Spleen (tissue), 7 donors: ENCODE data around the gene SLC27A1.

Source experiments
- CTCF ChIP-seq, 11 experiments: fragments of 200-600 bp in 7 of 11; fragments of 450-650 bp in 4 of 11; sonication (generic) in 4 of 11; IDR thresholded peaks in 8 of 11; conservative IDR thresholded peaks in 3 of 11; 1 replicate in 7 of 11; 2 replicates in 4 of 11; pipeline versions ENCODE4 v1.4.0 to v1.8.0; 2016 to 2021; ENCODE audit warnings: antibody characterized with exemption in 11 of 11, inconsistent platforms in 4 of 11, mild to moderate bottlenecking in 1 of 11
- POLR2AphosphoS5 ChIP-seq, 3 donors: sonication (generic); formaldehyde crosslinking; IDR thresholded peaks; one replicate each; pipeline ENCODE4 v1.5.1; 2017; ENCODE audit warnings: antibody characterized with exemption in 3 of 3
- donor health status: DM: no; HTN: no; CAD: no; lungs with moderate emphysema.
- donor health status: DM: no; HTN: no; CAD: no.
- donor health status: DM: no; HTN: no; CAD: no.

GRCh38 chr19:17541184-17541759 lies 70.9 kb downstream of the SLC27A1 start:
- TF ChIP-seq CTCF (IDR thresholded peaks at IDR 0.05 in 8 of 11, conservative IDR thresholded peaks at IDR 0.05 in 3 of 11) (no peak), POLR2AphosphoS5 (IDR thresholded peaks at IDR 0.05) (no peak)
